NOMO-1 (cell line): ENCODE measurements around the gene PCGF3.
A peak's percentile ranks its signal among the peaks of the same experiment; 100 is the strongest.
"Not testable (repeated sequence)": the region's sequence is repeated elsewhere in the genome, so short reads cannot be mapped to it uniquely, and the experiment has no call there.

Source experiments
- DNase-seq, 2 experiments: peaks; one replicate each; lab custom pipeline; 2025; ENCODE audit not compliant: unreplicated experiment in 2 of 2; lab: John Stamatoyannopoulos, UW

Gene PCGF3

GRCh38 chr4:776743-777441 lies 71.3 kb downstream of the PCGF3 start:
- no peak for DNase-seq

DNA sequence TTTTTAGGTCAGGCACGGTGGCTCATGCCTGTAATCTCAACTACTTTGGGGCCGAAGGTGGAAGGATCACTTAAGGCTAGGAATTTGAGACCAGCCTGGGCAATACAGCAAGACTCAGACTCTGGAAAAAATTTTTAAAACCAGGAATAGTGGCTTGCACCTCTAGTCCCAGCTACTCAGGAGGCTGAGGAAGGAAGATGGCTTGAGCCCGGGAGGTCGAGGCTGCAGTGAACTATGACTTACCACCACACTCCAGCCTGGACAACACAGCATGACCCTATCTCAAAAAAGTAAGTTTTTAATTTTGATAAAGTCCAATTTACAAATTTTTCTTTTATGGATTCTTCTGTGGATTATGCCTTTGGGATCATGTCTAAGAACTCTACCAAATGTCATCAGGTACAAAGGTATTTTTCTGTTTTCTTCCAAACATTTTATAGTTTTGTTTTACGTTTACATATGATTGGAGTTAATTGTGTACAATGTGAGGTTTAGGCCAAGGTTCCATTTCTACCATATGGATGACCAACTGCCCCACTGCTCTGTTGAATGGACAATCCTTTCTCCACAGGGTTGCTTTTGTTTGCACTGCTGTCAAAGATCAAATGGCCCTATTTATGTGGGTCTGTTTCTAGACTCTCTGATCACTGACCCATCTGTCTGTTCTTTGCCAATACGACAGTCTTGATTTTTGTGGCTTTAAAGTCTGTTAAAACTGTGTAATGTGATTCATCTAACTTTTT lies 72.1 kb downstream of the PCGF3 start:
- no peak for DNase-seq

GRCh38 chr4:779555-779954 lies 73.9 kb downstream of the PCGF3 start:
- no peak for DNase-seq

DNA sequence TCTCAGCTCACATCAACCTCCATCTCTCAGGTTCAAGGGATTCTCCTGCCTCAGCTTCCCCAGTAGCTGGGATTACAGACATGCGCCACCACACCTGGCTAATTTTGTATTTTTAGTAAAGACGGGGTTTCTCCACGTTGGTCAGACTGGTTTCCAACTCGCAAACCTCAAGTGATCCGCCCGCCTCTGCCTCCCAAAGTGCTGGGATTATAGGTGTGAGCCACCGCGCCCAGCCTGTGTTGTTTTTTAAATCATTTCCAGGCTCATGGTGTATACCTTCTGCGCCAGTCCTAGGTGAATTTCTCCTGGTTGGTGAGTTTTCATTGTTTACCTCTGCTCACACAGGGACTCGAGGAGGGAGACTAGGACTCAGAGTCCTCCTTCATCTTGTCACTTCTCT lies 74.6 kb downstream of the PCGF3 start:
- DNase-seq = not testable (repeated sequence)

DNA sequence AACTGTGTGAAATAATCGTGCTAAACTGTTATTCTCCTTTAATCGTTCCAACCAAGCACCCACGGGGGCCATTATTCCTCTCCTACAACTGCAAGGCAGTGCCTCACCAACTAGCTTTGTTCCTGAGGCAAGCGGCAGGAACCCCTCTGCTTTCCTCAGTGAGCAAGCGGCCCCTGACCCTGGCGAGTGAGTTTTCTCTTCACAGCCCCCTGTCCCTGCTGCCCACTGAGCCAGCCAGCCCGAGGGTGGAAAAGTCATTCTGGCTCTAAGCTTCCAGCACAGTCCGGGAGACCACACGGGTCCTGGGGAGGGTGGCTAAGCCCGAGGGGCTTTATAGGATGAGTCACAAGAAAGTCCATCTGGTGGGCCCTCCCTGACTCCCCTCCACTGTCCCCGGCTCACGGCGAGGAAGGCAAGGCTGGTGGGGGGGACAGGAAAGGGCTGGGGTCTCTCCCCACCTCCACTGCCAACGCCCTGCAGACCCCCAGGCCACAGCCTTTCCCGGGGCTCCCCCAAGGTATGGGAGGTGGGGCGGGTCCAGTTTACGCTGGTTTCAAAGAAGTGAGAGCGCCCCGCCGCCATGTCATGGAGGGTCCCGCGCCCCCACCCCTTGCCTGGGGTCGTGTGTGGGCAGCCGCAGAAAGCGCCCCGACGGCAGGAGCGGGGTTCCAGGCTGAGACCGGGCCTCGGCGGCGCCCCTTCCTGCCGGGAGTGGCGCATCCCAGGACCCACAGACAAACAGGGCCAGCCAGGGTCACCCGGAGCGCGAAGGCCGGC lies 75.3 kb downstream of the PCGF3 start:
- no peak for DNase-seq

GRCh38 chr4:781493-782216 lies 76.0 kb downstream of the PCGF3 start:
- DNase-seq = peak; percentile 95 to 96

DNA sequence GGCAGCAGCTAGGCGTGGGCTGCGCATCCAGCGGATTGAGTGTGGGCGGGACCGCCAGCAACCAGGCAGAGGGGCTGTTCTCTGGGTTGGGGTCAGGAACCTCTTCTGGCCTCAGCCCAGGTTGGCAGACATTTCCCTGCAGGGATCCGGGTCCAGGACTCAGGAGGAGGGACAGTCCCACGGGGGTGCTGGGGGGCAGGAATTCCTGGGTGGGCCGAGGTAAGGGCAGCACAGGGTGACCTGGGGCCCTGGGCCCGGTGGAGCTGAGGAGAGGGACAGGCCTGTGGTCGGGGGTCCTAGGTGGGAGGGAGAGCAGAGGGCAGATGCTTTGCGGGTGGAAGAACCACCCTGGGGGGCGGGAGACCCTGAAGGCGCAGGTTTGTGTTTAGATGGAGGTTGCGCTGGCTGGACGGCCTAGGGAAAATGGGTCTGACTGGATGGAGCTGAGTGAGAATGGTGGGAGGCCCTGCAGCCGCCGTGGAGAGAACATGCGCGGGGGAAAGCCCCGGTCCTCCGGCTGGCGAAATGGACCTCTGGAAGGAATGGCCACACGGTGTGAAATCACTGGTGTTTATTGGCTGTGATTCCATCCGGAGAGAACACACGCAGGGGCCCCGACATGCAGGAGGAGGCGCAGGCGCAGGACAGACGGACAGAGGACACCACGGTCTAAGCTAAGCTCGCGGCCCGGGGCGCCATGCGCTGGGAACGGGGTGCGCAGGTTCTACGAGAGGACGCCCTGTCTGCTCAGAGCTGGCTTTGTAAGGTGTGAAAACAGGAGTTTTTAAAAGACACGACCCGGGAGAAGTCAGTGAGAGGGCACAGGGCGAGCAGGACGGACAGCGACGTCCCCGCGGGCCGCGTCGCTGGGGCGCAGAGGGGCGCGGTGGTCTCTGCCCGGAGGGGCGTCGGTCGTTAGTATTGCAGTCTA lies 79.0 kb downstream of the PCGF3 start:
- no peak for DNase-seq

- no peak for DNase-seq
Measured at GRCh38 chr4:785332-786073, 79.9 kb downstream of the PCGF3 start.

DNA sequence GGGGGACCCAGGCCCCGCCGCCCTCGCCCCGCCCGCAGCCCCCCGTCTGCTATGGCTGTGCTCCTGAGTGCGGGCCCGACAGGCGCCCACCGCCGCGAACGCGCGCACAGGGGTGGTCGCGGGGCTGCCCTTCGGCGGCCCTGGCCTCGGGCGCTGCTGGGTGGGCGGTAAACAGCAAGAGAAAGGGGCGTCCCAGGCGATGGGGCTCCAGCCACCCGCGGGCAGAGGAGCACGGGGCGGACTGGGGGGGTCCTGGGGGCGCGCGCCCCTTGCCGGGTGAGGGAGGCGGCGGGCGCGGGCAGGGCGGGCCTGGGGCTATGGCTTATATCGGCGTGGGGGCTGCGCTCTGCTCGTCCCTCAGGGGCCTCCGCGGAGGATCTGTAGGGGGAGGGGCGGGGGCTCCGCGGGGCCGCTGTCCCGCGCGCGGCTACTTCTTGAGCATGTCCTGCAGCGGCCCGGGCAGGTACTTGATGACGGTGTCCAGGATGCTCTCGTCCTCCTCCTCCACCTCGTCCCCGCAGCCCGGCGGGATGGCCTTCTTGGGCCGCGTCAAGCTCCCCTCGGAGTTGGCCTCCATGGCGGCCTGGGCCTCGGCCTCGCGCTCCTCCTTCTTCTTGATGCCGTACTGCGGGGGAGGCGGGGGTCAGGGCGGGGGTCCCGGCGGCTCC lies 80.6 kb downstream of the PCGF3 start:
- DNase-seq = no peak

DNA sequence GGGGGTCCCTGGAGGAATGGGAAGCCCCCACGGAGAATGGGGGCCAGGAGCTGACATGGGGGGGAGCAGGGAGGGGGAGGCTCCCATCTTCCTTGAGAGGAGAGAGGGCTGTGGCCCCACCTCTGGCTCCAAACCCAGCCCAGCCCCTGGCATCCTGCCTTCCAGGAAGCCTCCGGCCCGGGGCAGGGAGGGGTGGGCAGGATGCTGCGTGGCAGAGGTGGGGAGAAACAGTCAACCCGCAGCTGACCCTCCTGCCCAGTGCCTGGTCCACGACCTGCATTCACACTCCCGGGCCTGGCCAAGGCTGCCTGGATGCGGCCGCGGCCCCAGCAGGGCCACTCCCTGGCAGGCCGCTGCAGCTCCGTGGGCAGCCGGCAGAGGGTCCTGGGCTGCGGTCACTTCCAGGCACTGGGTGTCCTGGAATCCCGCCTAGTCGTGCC lies 81.2 kb downstream of the PCGF3 start:
- no peak for DNase-seq

DNA sequence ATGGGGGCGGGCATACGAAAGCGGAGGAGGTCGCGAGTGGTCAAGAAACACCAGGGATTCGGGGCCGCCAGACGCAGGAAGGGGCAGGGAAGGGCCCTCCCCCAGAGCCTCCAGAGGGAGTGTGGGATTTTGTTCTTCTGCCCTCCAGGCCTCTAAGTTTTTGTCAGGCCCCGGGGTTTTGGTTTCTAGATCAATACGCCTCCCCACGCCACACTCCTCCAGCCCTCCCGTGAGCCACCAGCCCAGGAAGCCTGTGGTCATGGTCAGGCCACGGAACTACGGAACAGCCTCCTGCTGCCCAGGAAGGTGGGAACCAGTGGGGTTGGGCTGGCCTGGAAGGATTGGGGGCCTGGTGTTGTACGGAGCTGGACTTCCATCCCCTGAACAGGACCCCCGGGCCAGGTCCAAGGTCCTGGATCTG lies 81.9 kb downstream of the PCGF3 start:
- no peak for DNase-seq

GRCh38 chr4:788006-788635 lies 82.5 kb downstream of the PCGF3 start:
- DNase-seq = no peak

DNA sequence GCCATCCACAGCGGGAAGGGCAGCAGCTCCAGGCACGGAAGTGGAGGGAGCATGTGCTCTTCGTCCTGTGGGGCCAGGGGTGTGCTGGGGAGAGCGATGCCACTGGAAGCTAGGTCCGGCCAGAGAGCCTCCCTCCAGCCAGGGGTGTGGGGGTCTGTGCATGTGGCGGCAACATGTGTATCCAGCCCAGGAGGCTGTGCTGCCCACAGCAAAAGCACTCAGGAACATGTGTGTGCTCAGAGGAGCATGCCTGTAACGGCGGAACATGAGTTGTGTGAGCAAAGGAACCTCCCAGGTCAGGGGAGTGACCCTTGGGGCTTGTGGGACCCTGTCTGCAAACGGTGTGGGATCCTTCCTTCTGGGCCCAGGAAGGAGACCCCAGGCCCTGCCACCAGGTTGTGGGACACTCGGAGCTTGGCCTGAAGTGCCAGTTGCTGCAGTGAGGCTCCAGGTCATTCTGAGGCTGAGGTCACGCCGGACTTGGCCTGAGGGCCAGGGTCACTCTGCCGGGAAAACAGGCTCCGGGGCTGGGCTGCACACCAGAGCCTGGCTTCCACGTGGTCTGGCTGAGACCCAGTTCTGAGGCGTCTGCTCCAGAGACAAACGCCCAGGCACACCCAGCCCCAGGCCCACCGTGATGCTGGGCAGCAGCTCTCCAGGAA lies 83.1 kb downstream of the PCGF3 start:
- no peak for DNase-seq

- no peak for DNase-seq
Measured at GRCh38 chr4:789571-790465, 84.2 kb downstream of the PCGF3 start.

DNA sequence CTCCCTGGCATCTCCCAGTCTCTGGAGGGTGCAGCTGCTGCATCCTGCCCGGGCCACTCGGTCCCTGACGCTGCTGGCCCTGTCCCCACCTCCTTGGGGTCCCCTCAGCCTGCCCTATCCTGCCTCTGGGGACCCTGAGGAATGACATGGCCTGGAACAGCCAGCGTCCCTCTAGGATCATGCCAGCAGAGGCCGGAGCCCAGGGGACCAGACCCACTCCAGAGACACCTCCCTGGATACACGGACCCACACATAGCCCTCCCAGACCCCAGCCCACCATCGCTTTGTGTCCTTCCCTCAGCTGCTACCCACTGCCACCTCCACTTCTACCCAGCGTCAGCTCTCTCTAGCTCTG lies 84.8 kb downstream of the PCGF3 start:
- no peak for DNase-seq

DNA sequence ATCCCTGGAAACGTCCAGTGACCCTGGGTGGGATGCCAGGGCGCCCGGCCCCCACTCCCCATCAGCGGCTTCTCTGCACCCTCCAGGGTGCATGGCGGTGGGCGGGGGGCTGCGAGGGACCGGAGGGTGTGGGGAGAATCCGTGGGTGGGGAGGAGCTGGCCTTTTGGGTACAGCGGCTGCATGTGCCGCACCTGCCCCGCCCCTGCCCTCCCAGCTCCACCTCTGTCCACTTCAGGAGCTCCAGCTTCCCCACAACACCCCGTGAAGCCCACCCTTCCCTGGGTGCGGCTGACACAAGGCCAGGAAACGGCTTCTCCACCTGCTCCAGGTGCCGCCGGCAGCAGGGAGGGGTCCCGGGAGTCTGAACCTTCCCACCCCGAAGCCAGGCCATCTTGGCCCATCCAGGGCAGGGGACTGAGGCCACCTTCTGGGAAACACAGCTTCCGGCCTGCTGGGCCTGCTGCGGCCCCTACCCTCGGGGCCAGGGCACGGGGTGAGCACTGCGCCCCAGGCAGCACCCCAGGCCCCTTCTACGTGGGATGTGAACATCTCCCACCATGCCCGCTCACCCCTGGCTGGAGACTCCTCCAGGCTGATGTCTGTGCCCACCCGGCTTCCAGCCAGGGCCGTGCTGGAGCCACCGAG lies 85.7 kb downstream of the PCGF3 start:
- DNase-seq = no peak
